GM19438 (cell line): Measurements from ENCODE around the gene TAF6.
"Not testable (repeated sequence)": the region's sequence is repeated elsewhere in the genome, so short reads cannot be mapped to it uniquely, and the experiment has no call there.

ENCODE experiments used
- ATAC-seq: cut with Tn5 transposase; IDR thresholded peaks from one replicate; pipeline ENCODE4 v1.9.1; 2021; ENCODE audit warnings: low read depth; ENCODE audit not compliant: unreplicated experiment

Gene TAF6

DNA sequence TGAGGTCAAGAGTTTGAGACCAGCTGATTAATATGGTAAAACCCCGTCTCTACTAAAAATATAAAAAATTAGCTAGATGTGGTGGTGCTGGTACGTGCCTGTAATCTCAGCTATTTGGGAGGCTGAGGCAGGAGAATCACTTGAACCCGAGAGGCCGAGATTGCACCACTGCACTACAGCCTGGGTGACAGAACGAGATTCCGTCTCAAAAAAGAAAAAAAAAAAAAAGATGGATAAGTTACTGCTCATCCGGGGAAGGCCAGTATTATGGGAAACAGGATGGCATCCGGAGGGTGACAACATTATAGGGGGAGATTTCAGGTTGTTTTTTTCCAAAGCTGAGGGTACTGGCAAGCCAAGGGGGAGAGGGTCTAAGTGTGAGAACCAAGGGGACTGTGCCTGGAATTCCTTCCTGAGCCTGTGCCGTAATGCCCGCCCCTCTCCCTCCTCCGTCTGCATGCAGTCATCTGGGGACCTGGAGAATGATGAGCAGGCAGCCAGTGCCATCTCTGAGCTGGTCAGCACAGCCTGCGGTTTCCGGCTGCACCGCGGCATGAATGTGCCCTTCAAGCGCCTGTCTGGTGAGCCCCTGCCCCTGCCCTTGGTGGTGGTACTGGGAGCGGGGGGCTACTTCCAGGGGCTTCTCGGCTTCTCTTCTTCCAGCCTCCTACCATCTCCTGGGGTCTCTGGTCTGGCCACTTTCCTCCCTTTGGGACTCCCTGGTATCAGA lies 33.9 kb upstream of the TAF6 start:
- no peak for ATAC-seq

DNA sequence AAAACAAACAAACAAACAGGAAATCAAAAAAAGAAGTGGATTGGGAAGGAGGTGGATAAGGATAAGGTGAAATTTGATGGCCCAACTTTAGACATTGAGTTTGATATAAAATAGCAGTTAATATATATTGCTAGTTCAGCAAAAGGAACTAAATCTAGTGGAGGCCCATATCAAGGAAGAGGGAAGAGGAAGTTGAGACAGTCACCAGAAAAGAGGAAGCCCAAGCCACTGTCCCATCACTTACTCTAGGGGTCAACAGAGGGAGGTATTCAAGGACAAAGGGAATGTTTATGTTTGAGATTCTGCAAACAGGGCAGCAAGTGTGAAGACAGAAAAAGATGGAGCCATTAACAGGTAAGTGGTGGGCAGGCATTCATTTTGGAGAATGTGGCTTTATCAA lies 33.2 kb upstream of the TAF6 start:
- ATAC-seq: no peak

GRCh38 chr7:100148559-100149328 lies 29.6 kb upstream of the TAF6 start, which contains the start of gene LAMTOR4:
Gene LAMTOR4 (plus strand): TSS chr7:100148918. CDS start chr7:100148973, 55 bp downstream.
- peak; percentile 97 for ATAC-seq

- no peak for ATAC-seq
Observed at GRCh38 chr7:100148225-100148558, 29.0 kb upstream of the TAF6 start.

GRCh38 chr7:100147278-100147677 lies 28.1 kb upstream of the TAF6 start:
- ATAC-seq: no peak

DNA sequence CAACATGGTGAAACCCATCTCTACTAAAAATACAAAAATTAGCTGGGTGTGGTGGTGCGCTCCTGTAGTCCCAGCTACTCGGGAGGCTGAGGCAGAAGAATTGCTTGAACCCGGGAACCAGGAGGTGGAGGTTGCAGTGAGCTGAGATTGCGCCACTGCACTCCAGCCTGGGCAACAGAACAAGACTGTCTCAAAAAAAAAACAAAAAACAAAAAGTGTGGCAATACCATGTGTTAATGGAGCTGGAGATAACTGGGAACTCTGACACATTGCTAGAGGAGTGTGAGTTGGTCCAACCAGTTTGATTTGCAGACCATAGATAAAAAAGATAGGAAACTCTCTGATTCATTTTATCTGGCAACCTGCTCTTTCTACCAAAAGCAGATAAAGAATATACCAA lies 27.2 kb upstream of the TAF6 start:
- not testable (repeated sequence) for ATAC-seq

- ATAC-seq: no peak
Observed at GRCh38 chr7:100142461-100142860, 23.3 kb upstream of the TAF6 start.

- no peak for ATAC-seq
Observed at GRCh38 chr7:100141555-100141949, 22.4 kb upstream of the TAF6 start.

GRCh38 chr7:100137851-100138760 lies 18.9 kb upstream of the TAF6 start:
- ATAC-seq: no peak

DNA sequence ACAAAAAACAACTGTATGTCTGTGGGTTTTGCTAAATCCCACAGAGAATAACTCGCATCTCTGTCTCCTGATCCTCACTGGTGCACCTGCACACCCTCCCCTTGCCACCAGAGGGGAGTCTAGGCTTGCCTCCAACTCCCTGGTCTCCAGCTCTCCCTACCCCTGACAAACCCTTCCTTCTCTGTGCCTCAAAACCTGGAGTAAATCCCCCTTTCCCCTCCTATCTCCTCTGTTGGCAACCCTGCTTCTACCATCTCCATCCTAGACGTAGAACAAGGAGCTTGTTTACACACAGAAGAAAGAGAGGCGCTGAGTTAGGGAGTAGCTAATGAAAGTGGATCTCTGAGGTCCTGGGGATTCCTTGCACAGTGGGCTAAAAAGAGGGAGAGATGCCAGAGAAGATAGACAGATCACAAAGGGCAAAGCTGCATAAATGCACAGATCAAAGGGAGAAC lies 13.6 kb upstream of the TAF6 start:
- no peak for ATAC-seq

- ATAC-seq: no peak
Observed at GRCh38 chr7:100132126-100132525, 13.0 kb upstream of the TAF6 start.

DNA sequence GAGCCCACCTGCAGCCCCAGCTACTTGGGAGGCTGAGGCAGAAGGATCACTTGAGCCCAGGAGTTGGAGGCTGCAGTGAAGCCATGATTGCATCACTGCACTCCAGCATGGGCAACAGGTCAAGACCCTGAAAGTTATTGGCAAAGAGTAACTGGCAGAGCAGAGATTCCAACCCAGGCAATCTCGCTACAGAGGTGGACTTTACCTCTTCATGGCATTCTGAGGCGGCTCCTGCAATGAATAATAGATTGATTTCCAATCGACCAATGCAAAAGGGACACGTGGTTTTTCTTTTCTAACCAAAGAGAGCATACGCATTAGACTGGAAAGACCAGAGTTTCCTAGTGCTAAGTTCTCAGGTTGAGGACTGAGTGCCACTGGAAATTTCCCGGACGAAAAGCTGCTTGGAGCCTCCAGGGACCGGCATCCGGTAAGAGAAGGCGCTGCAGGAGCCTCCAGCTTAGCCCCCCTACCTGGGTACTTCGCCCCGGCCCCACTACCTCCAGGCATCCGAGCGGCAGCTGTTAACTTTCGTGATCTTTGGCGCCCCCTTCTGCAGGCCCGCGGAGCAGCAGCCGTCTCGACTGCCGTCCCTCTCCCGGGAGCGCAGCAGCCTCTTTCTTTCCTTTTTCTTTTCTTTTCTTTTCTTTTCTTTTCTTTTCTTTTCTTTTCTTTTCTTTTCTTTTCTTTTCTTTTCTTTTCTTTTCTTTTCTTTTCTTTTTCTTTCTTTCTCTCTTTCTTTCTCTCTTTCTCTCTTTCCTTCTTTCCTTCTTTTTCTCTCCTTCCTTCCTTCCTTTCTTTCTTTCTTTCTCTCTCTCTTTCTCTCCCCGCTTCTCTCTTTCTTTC lies 11.7 kb upstream of the TAF6 start:
- ATAC-seq: no peak

DNA sequence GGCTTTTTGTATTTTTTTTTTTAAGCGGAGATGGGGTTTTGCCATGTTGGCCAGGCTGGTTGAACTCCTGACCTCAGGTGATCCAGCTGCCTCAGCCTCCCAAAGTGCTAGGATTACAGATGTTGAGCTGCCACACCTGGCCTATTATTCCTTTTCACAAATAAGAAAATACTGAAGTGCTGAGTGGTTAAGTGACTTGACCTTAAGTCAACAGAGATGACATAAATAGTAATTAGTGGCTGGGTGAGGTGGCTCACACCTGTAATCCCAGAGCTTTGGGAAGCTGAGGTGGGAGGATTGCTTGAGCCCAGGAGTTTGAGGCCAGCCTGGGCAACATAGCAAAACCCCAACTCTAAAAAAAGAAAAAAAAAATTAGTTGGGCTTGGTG lies 11.1 kb upstream of the TAF6 start:
- ATAC-seq: not testable (repeated sequence)

- ATAC-seq: no peak
Observed at GRCh38 chr7:100128637-100128963, 9.4 kb upstream of the TAF6 start.

DNA sequence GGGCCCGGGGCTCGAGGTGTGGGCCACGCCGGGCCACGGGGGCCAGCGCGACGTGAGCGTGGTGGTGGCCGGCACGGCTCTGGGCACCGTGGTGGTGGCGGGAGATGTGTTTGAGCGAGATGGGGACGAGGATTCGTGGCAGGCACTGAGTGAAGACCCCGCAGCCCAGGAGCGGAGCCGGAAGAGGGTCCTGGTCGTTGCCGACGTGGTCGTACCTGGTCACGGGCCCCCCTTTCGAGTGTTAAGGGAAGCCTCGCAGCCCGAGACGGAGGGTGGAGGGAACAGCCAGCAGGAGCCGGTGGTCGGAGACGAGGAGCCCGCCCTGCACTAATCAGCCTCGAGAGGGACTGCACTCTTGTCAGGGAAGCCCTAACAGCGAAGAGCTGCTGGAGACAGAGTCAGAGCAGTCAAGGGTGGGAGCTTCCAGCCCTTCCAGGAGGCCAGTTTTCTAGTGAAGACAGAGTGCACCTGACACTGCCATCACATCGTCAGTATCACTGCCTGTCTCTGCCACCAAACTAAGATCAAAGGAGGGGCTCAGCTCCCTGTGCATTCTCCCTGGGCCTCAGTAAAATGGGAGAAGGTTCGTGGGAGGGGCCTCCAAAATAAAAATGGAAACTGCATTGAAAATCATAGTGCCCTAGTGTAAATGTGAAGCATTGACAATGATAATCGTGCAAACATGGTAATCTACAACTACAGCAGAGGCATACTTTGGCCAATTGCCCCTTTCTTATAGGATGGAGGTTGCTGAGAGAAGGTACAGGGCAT lies 8.9 kb upstream of the TAF6 start:
- no peak for ATAC-seq

DNA sequence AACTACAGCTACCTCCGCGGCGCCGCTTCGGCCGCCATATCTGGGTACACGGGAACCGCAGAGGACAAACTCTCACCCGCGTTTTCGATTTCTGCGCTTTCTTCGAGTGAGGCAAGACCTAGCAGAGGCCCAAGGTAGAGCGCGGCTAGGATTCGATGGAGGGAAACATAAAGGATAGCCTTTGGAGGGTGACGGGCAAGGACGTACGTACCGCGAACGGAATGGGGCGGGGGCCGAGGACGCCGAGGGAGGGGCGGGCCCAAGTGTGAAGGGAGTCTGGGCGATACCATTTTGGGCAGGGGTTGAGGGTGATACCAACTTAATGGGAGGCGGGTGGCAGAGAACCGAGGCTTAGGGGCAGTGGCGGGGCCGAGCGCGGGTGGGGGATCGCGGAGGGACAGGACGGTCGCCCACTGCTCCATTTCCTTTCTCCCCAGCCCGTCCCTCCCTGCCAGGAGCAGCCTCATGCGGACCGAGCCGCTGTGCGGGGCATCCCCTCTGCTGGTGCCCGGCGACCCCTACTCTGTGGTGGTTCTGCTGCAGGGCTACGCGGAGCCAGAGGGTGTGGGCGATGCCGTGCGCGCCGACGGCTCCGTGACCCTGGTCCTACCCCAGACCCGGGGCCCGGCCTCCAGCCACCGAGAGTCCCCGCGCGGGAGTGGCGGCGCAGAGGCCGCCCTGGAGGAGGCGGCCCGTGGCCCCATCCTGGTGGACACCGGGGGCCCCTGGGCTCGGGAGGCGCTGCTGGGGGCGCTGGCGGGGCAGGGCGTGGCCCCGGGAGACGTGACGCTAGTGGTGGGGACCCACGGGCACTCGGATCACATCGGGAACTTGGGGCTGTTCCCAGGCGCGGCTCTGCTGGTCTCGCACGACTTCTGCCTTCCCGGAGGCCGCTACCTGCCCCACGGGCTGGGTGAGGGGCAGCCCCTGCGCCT lies 8.0 kb upstream of the TAF6 start, which contains the start of gene MBLAC1:
Gene MBLAC1 (plus strand): TSS at position 37 of the 935 bp plus-strand sequence. CDS start 429 bp downstream, at position 466.
- ATAC-seq: peak; percentile 59

GRCh38 chr7:100126239-100126930 lies 7.2 kb upstream of the TAF6 start:
- peak; percentile 37 for ATAC-seq
